ENCODE measurements around the gene CD2AP.

DNA sequence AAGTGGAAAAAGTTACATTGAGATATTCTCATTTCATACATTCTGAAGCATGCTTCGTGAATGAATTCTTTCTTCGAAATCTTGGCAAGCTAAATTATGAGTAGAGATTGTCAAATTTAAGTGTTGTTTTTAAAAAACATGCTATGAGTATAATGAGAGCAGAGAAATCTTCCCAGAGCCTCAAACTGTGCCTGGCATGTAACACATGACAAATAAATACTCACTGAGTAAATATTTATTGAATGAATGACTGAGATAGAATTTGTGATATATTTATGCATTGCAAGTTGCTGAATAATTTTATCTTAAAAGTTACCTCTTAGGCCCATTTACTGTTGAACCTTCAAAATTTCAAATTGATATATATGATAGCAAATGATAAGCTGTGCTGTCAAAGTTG lies 24.7 kb upstream of the CD2AP start:
- TF ChIP-seq, protein P1, sequence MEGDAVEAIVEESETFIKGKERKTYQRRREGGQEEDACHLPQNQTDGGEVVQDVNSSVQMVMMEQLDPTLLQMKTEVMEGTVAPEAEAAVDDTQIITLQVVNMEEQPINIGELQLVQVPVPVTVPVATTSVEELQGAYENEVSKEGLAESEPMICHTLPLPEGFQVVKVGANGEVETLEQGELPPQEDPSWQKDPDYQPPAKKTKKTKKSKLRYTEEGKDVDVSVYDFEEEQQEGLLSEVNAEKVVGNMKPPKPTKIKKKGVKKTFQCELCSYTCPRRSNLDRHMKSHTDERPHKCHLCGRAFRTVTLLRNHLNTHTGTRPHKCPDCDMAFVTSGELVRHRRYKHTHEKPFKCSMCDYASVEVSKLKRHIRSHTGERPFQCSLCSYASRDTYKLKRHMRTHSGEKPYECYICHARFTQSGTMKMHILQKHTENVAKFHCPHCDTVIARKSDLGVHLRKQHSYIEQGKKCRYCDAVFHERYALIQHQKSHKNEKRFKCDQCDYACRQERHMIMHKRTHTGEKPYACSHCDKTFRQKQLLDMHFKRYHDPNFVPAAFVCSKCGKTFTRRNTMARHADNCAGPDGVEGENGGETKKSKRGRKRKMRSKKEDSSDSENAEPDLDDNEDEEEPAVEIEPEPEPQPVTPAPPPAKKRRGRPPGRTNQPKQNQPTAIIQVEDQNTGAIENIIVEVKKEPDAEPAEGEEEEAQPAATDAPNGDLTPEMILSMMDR (IDR thresholded peaks at IDR 0.05), result no peak
- no peak for TF ChIP-seq POLR2A (IDR thresholded peaks at IDR 0.05)
